ENCODE results near the gene UBA1. TPM values are rescaled to one million over a fixed set of nuclear protein-coding genes. Genes with fewer than 3 reads are reported as not detected.

UBA1 gene
- total RNA-seq, 2 donors from 2014 or later = 185 to 286 TPM

DNA sequence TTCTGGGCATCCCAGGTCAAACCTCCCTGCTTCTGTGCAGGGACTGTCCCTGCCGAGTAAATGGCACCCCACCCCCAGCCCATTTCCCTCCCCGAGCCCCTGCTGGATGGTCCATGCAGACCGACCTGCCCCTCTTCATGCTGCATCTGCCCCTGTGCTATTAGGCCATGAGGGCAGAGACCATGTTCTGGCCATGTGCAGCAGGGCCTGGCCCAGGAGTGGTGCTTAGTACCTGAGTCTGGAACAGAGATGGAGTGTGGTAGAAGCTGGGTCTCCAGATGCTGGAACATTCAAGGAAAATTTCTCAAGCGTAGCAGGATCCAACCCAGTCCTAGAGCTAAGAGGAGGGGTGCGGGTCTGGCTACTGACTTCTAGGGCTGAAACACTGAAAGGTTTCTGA lies 15.3 kb upstream of the UBA1 start:
- no peak for DNase-seq (ENCODE audit: low spot score)
- Histone ChIP-seq H3K27ac (no peak overlapping the region), H3K36me3 (no peaks in the 10 kb centered on the region), H3K4me3 (no peak overlapping the region), H3K4me1 (replicated peaks) (no peaks in the 10 kb centered on the region), H3K27me3 (replicated peaks; ENCODE audit: insufficient read depth) (no peaks in the 10 kb centered on the region), H3K9me3 (no peaks in the 10 kb centered on the region)
- intact Hi-C loops (cut with DNase I) = no loop called here
- WGBS = 78% methylated on average over 5 of the region's 5 CpGs
- no peak for TF ChIP-seq POLR2A (IDR thresholded peaks at IDR 0.05)
- TF ChIP-seq POLR2AphosphoS5 (IDR thresholded peaks at IDR 0.05) = no peak
- TF ChIP-seq, protein P1, sequence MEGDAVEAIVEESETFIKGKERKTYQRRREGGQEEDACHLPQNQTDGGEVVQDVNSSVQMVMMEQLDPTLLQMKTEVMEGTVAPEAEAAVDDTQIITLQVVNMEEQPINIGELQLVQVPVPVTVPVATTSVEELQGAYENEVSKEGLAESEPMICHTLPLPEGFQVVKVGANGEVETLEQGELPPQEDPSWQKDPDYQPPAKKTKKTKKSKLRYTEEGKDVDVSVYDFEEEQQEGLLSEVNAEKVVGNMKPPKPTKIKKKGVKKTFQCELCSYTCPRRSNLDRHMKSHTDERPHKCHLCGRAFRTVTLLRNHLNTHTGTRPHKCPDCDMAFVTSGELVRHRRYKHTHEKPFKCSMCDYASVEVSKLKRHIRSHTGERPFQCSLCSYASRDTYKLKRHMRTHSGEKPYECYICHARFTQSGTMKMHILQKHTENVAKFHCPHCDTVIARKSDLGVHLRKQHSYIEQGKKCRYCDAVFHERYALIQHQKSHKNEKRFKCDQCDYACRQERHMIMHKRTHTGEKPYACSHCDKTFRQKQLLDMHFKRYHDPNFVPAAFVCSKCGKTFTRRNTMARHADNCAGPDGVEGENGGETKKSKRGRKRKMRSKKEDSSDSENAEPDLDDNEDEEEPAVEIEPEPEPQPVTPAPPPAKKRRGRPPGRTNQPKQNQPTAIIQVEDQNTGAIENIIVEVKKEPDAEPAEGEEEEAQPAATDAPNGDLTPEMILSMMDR (IDR thresholded peaks at IDR 0.05) = no peak

DNA sequence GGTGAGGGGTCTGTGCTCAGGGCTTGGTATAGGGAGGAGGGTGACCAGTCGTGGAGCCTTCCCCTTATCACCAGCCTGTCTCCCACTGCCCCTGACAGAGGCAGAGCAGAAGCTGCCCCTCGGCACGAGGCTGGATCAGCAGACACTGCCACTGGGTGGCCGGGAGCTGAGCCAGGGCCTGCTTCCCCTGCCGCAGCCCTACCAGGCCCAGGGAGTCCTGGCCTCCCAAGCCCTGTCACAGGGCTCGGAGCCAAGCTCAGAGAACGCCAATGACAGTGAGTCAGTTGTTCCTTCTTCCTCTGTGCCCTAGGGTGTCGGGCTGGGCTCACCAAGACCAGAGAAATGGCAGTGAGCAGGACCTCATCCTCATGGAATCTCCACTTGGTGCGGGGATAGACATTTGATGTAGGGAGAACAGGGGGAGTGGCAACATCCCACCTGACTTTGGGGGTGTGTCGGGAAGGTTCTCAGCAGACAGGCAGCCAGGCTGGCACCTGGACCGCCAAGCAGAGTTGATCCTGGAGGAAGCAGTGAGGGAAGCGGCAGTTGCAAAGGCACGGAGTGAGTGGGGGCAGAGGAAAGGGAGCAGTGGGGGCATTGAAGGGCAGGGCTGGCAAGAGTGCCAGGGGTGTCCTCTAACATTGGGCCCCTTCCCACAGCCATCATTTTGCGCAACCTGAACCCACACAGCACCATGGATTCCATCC lies 14.3 kb upstream of the UBA1 start:
- Histone ChIP-seq H3K27ac (no peak overlapping the region), H3K4me1 (replicated peaks) (no peaks in the 10 kb centered on the region), H3K27me3 (replicated peaks; ENCODE audit: insufficient read depth) (no peaks in the 10 kb centered on the region), H3K36me3 (no peaks in the 10 kb centered on the region), H3K4me3 (no peak overlapping the region), H3K9me3 (no peaks in the 10 kb centered on the region)
- no peak for TF ChIP-seq POLR2AphosphoS5 (IDR thresholded peaks at IDR 0.05)
- TF ChIP-seq POLR2A (IDR thresholded peaks at IDR 0.05) = no peak
- TF ChIP-seq, protein P1 (IDR thresholded peaks at IDR 0.05) = no peak
- intact Hi-C loops (cut with DNase I) = no loop called here
- WGBS = 10% methylated on average over 2 of the region's 14 CpGs
- DNase-seq (ENCODE audit: low spot score) = no peak

DNA sequence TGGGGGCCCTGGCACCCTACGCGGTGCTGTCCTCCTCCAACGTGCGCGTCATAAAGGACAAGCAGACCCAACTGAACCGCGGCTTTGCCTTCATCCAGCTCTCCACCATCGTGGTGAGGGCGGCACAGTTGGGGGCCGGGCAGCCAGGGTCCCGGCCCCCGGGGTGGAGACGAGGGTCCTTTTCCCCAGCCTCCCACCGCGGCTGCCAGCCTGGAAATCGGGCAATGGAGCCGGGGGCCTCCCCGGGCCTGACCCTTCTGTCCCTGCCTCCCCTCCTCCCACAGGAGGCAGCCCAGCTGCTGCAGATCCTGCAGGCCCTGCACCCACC lies 13.7 kb upstream of the UBA1 start:
- Histone ChIP-seq H3K27me3 (replicated peaks; ENCODE audit: insufficient read depth) (no peaks in the 10 kb centered on the region), H3K9me3 (no peaks in the 10 kb centered on the region), H3K4me3 (no peak overlapping the region), H3K27ac (no peak overlapping the region), H3K36me3 (no peaks in the 10 kb centered on the region), H3K4me1 (replicated peaks) (no peaks in the 10 kb centered on the region)
- TF ChIP-seq, protein P1 (IDR thresholded peaks at IDR 0.05) = no peak
- TF ChIP-seq POLR2AphosphoS5 (IDR thresholded peaks at IDR 0.05) (no peak), POLR2A (IDR thresholded peaks at IDR 0.05) (no peak)
- intact Hi-C loops (cut with DNase I) = no loop called here
- WGBS = 92% methylated on average over 11 of the region's 18 CpGs
- DNase-seq (ENCODE audit: low spot score) = no peak

DNA sequence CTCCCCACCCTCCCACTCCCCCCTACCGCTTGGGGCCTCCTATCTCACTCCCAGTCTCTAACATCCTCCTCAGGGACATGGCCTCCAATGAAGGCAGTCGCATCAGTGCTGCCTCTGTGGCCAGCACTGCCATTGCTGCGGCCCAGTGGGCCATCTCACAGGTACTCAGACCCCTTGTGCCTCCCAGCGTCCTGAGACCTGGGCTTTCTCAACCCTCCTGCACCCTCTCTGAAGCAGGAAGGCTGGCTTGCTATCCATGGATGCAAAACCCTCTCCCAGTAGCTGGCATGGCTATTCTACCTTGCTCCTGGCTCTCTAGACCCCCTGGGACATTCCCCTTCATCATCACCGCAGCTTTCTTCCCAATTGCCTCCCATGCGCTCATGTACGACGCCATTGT lies 13.3 kb upstream of the UBA1 start:
- Histone ChIP-seq H3K27ac (no peak overlapping the region), H3K27me3 (replicated peaks; ENCODE audit: insufficient read depth) (no peaks in the 10 kb centered on the region), H3K9me3 (no peaks in the 10 kb centered on the region), H3K4me1 (replicated peaks) (no peaks in the 10 kb centered on the region), H3K4me3 (no peak overlapping the region), H3K36me3 (no peaks in the 10 kb centered on the region)
- WGBS = 88% methylated on average over 7 of the region's 8 CpGs
- TF ChIP-seq, protein P1 (IDR thresholded peaks at IDR 0.05) = no peak
- TF ChIP-seq POLR2A (IDR thresholded peaks at IDR 0.05) (no peak), POLR2AphosphoS5 (IDR thresholded peaks at IDR 0.05) (no peak)
- no peak for DNase-seq (ENCODE audit: low spot score)
- intact Hi-C loops (cut with DNase I) = no loop called here

DNA sequence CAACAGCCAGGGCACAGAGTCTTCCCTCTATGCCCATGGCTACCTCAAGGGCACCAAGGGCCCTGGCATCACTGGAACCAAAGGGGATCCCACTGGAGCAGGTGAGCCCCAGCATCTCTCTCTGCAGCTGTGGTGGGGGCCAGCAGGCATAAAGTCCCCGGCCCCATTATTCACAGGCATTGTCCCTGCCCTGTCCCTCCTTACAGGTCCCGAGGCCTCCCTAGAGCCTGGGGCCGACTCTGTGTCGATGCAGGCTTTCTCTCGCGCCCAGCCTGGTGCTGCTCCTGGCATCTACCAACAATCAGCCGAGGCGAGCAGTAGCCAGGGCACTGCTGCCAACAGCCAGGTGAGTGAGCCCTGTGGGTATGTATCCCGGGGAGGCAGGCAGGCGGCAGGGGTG lies 12.3 kb upstream of the UBA1 start:
- Histone ChIP-seq H3K27ac (no peak overlapping the region), H3K9me3 (no peaks in the 10 kb centered on the region), H3K4me3 (no peak overlapping the region), H3K36me3 (no peaks in the 10 kb centered on the region), H3K27me3 (replicated peaks; ENCODE audit: insufficient read depth) (no peaks in the 10 kb centered on the region), H3K4me1 (replicated peaks) (no peaks in the 10 kb centered on the region)
- DNase-seq (ENCODE audit: low spot score) = no peak
- intact Hi-C loops (cut with DNase I) = no loop called here
- TF ChIP-seq, protein P1 (IDR thresholded peaks at IDR 0.05) = no peak
- no peak for TF ChIP-seq POLR2A (IDR thresholded peaks at IDR 0.05)
- TF ChIP-seq POLR2AphosphoS5 (IDR thresholded peaks at IDR 0.05) = no peak
- WGBS = no CpG with 5 or more reads among the region's 10 CpGs

Data from prostate gland (tissue), 2 donors.